ENCODE data around the gene AMPD2.
A peak's percentile ranks its signal among the peaks of the same experiment; 100 is the strongest.

The AMPD2 gene

DNA sequence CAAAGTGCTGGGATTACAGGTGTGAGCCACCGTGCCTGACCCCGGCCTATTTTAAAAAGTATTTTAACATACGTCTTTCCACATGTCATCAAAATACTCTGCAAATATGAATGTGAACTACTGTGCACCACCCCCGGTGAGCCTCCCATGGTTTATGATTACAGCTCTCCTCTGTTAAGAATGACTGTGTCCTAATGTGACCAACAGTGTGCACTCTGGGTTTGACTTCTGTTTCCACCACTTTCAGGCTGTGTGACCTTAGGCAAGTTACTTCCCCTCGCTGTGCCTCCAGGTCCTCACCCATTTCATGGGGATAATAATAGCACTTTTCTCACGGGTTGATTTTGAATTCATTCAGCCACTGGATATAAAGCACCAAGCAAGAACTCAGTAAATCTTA is 14.7 kb downstream of the AMPD2 start (continued):
- TF ChIP-seq, protein P1, sequence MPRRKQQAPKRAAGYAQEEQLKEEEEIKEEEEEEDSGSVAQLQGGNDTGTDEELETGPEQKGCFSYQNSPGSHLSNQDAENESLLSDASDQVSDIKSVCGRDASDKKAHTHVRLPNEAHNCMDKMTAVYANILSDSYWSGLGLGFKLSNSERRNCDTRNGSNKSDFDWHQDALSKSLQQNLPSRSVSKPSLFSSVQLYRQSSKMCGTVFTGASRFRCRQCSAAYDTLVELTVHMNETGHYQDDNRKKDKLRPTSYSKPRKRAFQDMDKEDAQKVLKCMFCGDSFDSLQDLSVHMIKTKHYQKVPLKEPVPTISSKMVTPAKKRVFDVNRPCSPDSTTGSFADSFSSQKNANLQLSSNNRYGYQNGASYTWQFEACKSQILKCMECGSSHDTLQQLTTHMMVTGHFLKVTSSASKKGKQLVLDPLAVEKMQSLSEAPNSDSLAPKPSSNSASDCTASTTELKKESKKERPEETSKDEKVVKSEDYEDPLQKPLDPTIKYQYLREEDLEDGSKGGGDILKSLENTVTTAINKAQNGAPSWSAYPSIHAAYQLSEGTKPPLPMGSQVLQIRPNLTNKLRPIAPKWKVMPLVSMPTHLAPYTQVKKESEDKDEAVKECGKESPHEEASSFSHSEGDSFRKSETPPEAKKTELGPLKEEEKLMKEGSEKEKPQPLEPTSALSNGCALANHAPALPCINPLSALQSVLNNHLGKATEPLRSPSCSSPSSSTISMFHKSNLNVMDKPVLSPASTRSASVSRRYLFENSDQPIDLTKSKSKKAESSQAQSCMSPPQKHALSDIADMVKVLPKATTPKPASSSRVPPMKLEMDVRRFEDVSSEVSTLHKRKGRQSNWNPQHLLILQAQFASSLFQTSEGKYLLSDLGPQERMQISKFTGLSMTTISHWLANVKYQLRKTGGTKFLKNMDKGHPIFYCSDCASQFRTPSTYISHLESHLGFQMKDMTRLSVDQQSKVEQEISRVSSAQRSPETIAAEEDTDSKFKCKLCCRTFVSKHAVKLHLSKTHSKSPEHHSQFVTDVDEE (CRISPR knock-in tag; IDR thresholded peaks at IDR 0.05): no peak
- TF ChIP-seq, protein P2, sequence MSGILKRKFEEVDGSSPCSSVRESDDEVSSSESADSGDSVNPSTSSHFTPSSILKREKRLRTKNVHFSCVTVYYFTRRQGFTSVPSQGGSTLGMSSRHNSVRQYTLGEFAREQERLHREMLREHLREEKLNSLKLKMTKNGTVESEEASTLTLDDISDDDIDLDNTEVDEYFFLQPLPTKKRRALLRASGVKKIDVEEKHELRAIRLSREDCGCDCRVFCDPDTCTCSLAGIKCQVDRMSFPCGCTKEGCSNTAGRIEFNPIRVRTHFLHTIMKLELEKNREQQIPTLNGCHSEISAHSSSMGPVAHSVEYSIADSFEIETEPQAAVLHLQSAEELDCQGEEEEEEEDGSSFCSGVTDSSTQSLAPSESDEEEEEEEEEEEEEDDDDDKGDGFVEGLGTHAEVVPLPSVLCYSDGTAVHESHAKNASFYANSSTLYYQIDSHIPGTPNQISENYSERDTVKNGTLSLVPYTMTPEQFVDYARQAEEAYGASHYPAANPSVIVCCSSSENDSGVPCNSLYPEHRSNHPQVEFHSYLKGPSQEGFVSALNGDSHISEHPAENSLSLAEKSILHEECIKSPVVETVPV (CRISPR knock-in tag; IDR thresholded peaks at IDR 0.05): no peak
- TF ChIP-seq CSDC2 (CRISPR knock-in tag; IDR thresholded peaks at IDR 0.05) (no peak), ZFP3 (CRISPR knock-in tag; IDR thresholded peaks at IDR 0.05) (no peak), TCF4 (CRISPR knock-in tag; IDR thresholded peaks at IDR 0.05; ENCODE audit: borderline replicate concordance) (no peak), ZNF565 (CRISPR knock-in tag; conservative IDR thresholded peaks at IDR 0.05; ENCODE audit: low read depth) (no peak), TOX (CRISPR knock-in tag; IDR thresholded peaks at IDR 0.05; ENCODE audit: borderline replicate concordance) (no peak)

DNA sequence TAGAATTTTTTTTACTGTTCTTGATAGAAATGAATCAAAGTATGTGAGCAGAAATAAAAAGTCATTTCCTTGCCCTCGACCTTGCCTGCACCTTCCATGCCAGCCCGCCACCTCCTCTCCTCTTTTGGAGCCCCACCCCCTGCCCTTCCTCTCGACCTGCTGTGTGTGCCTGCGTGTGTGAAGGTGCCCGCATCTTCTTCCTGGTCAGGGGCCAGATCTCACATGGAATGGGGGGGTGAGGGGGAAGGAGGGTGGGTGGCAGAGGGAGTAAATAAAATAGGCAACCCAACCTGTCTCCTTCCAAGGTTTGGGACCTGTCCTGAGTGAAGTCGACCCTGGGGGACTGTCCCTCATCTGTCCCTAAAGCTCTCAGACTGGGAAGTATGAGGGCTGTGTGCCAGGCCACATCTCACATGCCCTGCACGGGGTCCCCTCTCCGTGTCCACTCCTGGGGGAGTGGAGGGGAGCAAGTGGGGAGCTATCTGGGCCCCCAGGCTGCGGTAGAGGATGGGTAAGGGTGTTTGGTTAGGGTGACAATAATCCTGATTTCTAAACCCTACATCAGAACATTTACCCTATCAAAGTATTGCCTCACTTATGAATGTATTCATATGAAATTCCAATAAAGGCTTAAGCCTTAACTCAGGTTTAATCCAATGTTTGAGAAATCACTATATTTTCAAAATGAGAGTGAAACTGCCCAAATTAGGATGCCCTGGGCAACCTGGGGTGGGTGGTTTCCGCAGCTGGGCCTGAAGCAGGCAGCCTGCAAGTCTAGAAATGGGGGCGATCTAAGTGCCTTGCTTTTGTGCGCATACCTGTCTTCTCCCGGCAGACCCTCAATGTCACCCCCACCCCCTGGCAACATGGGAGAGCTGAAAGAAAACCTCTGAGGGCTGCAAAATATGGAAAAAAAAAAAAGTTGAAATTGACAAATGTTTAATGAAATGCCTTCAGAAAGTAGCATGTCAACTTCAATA is 15.4 kb downstream of the AMPD2 start:
- no peak for ATAC-seq
- TF ChIP-seq CSDC2 (CRISPR knock-in tag; IDR thresholded peaks at IDR 0.05): no peak
- TF ChIP-seq ZNF565 (CRISPR knock-in tag; conservative IDR thresholded peaks at IDR 0.05; ENCODE audit: low read depth): no peak
- TF ChIP-seq ZNF70 (CRISPR knock-in tag; IDR thresholded peaks at IDR 0.05): no peak
- TF ChIP-seq OSR1 (CRISPR knock-in tag; IDR thresholded peaks at IDR 0.05): no peak
- TF ChIP-seq, protein P2 (CRISPR knock-in tag; IDR thresholded peaks at IDR 0.05): no peak
- TF ChIP-seq BACH2 (CRISPR knock-in tag; IDR thresholded peaks at IDR 0.05; ENCODE audit: borderline replicate concordance): no peak
- no peak for TF ChIP-seq GLIS3 (CRISPR knock-in tag; IDR thresholded peaks at IDR 0.05)
- TF ChIP-seq ZNF8 (CRISPR knock-in tag; IDR thresholded peaks at IDR 0.05): no peak
- TF ChIP-seq ESRRG (CRISPR knock-in tag; IDR thresholded peaks at IDR 0.05): no peak
- TF ChIP-seq, protein P1 (CRISPR knock-in tag; IDR thresholded peaks at IDR 0.05): no peak
- no peak for TF ChIP-seq TCF4 (CRISPR knock-in tag; IDR thresholded peaks at IDR 0.05; ENCODE audit: borderline replicate concordance)
- TF ChIP-seq, protein P3, sequence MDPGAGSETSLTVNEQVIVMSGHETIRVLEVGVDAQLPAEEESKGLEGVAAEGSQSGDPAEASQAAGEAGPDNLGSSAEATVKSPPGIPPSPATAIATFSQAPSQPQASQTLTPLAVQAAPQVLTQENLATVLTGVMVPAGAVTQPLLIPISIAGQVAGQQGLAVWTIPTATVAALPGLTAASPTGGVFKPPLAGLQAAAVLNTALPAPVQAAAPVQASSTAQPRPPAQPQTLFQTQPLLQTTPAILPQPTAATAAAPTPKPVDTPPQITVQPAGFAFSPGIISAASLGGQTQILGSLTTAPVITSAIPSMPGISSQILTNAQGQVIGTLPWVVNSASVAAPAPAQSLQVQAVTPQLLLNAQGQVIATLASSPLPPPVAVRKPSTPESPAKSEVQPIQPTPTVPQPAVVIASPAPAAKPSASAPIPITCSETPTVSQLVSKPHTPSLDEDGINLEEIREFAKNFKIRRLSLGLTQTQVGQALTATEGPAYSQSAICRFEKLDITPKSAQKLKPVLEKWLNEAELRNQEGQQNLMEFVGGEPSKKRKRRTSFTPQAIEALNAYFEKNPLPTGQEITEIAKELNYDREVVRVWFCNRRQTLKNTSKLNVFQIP (CRISPR knock-in tag; IDR thresholded peaks at IDR 0.05; ENCODE audit: borderline replicate concordance, low read depth): no peak

DNA sequence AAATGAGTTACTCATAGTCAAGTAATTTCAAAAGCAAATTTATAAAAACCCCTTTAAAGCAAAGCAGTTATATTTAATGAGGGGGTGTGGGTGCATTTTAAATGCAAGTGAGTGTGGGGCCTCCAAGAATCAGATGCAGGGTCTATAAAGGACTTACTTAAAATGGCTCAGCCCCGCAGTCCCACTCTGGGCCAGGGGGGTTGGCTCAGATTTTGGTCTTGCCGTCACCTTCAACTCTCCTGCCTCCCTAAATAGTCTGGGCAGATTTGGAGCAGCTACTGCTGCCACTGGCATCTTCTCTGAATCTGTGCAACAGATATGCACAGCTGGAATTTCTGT is 16.2 kb downstream of the AMPD2 start:
- TF ChIP-seq, protein P1 (CRISPR knock-in tag; IDR thresholded peaks at IDR 0.05): 0 out of 2 replicates have a peak, but pooled peaks have one; percentile 42
- TF ChIP-seq, protein P3 (CRISPR knock-in tag; IDR thresholded peaks at IDR 0.05; ENCODE audit: borderline replicate concordance, low read depth): no peak
- TF ChIP-seq ESRRG (CRISPR knock-in tag; IDR thresholded peaks at IDR 0.05) (no peak), GLIS3 (CRISPR knock-in tag; IDR thresholded peaks at IDR 0.05) (no peak), CSDC2 (CRISPR knock-in tag; IDR thresholded peaks at IDR 0.05) (no peak)
- ATAC-seq: no peak

Measured in SK-N-SH treated with all-trans-retinoic acid at 6 μM for 48 hours (cell line).